H9 (cell line): ENCODE data around the gene DIP2C. TPM values are rescaled to one million over a fixed set of nuclear protein-coding genes. Genes with fewer than 3 reads are reported as not detected.

Experiments used
- DNase-seq: peaks from one replicate; pipeline ENCODE4 v3.0.0-alpha.2; 2017
- H2AFZ ChIP-seq: one replicate; pipeline ENCODE4 v1.6.1; 2013; ENCODE audit warnings: mild to moderate bottlenecking, low read length, control low read depth, moderate library complexity
- H2AK5ac ChIP-seq: 2 replicates; pipeline ENCODE4 v1.6.1; 2013; ENCODE audit warnings: low read length, control low read depth, mixed read lengths; ENCODE audit not compliant: insufficient read length
- H2BK120ac ChIP-seq: one replicate; pipeline ENCODE4 v1.6.1; 2013; ENCODE audit warnings: low read depth, mild to moderate bottlenecking, low read length, control low read depth, inconsistent platforms; ENCODE audit not compliant: poor library complexity, severe bottlenecking
- H2BK12ac ChIP-seq: 2 replicates; pipeline ENCODE4 v1.6.1; 2013; ENCODE audit warnings: low read length, control low read depth, mixed read lengths, low read depth; ENCODE audit not compliant: insufficient read length
- H2BK15ac ChIP-seq: 2 replicates; pipeline ENCODE4 v1.6.1; 2013; ENCODE audit warnings: low read depth, low read length, control low read depth
- H2BK20ac ChIP-seq: one replicate; pipeline ENCODE4 v1.6.1; 2013; ENCODE audit warnings: low read depth, mild to moderate bottlenecking, low read length, control low read depth, inconsistent platforms; ENCODE audit not compliant: poor library complexity, severe bottlenecking
- H2BK5ac ChIP-seq: 2 replicates; pipeline ENCODE4 v1.6.1; 2013; ENCODE audit warnings: low read length, control low read depth, mixed read lengths; ENCODE audit not compliant: insufficient read length
- H3K14ac ChIP-seq: 2 replicates; pipeline ENCODE4 v1.6.1; 2013; ENCODE audit warnings: low read length, control low read depth; ENCODE audit not compliant: insufficient read depth
- H3K18ac ChIP-seq: 2 replicates; pipeline ENCODE4 v1.6.1; 2013; ENCODE audit warnings: low read depth, mild to moderate bottlenecking, mixed read lengths, low read length, control low read depth; ENCODE audit not compliant: insufficient read length
- H3K23ac ChIP-seq: 2 replicates; pipeline ENCODE4 v1.6.1; 2013; ENCODE audit warnings: low read length, control low read depth, mixed read lengths, low read depth; ENCODE audit not compliant: insufficient read length
- H3K23me2 ChIP-seq: 2 replicates; pipeline ENCODE4 v1.6.1; 2013; ENCODE audit warnings: low read depth, mild to moderate bottlenecking, mixed read lengths, low read length, control low read depth; ENCODE audit not compliant: insufficient read length, poor library complexity, severe bottlenecking
- H3K27ac ChIP-seq: 2 replicates; pipeline ENCODE4 v1.5.1; 2013; ENCODE audit warnings: low read length, control low read depth, mixed read lengths, low read depth; ENCODE audit not compliant: insufficient read length
- H3K27me3 ChIP-seq: 2 replicates; pipeline ENCODE4 v1.6.1; 2013; ENCODE audit warnings: low read length, control low read depth, inconsistent platforms; ENCODE audit not compliant: insufficient read depth
- H3K4ac ChIP-seq: 2 replicates; pipeline ENCODE4 v1.6.1; 2013; ENCODE audit warnings: low read depth, mild to moderate bottlenecking, control low read depth, inconsistent platforms, low read length, moderate library complexity
- H3K4me1 ChIP-seq: 2 replicates; pipeline ENCODE4 v1.6.1; 2013; ENCODE audit warnings: low read length, control low read depth, inconsistent platforms; ENCODE audit not compliant: insufficient read depth
- H3K4me2 ChIP-seq: 2 replicates; pipeline ENCODE4 v1.6.1; 2013; ENCODE audit warnings: low read length, control low read depth, mixed read lengths; ENCODE audit not compliant: insufficient read length, insufficient read depth
- H3K56ac ChIP-seq: 2 replicates; pipeline ENCODE4 v1.6.1; 2013; ENCODE audit warnings: low read depth, mild to moderate bottlenecking, mixed read lengths, low read length, control low read depth; ENCODE audit not compliant: insufficient read length
- H3K79me1 ChIP-seq: 2 replicates; pipeline ENCODE4 v1.6.1; 2013; ENCODE audit warnings: low read depth, mild to moderate bottlenecking, moderate library complexity, low read length, control low read depth, inconsistent platforms; ENCODE audit not compliant: insufficient read depth, poor library complexity, severe bottlenecking
- H3K79me2 ChIP-seq: 2 replicates; pipeline ENCODE4 v1.6.1; 2013; ENCODE audit warnings: low read length, control low read depth, inconsistent platforms; ENCODE audit not compliant: insufficient read depth
- H3K9ac ChIP-seq: 2 replicates; pipeline ENCODE4 v1.6.1; 2013; ENCODE audit warnings: low read length, control low read depth, mixed read lengths; ENCODE audit not compliant: insufficient read length; ENCODE audit errors: extremely low read depth
- H3K9me3 ChIP-seq: one replicate; pipeline ENCODE4 v1.6.1; 2013; ENCODE audit warnings: low read depth, low read length, inconsistent platforms; ENCODE audit not compliant: control insufficient read depth
- H3T11ph ChIP-seq: one replicate; pipeline ENCODE4 v1.6.1; 2013; ENCODE audit warnings: mild to moderate bottlenecking, low read length, control low read depth, inconsistent platforms
- H4K20me1 ChIP-seq: one replicate; pipeline ENCODE4 v1.6.1; 2013; ENCODE audit not compliant: control insufficient read depth, insufficient read length, insufficient read depth
- H4K5ac ChIP-seq: 2 replicates; pipeline ENCODE4 v1.6.1; 2013; ENCODE audit warnings: low read depth, mild to moderate bottlenecking, mixed read lengths, low read length, control low read depth; ENCODE audit not compliant: insufficient read length
- H4K8ac ChIP-seq: replicated peaks from 2 replicates; pipeline ENCODE4 v1.6.1; 2013; ENCODE audit warnings: low read length, control low read depth, mixed read lengths, low read depth; ENCODE audit not compliant: insufficient read length
- H4K91ac ChIP-seq: 2 replicates; pipeline ENCODE4 v1.6.1; 2013; ENCODE audit warnings: low read depth, mild to moderate bottlenecking, moderate library complexity, mixed read lengths, low read length, control low read depth; ENCODE audit not compliant: insufficient read length
- H3K27ac Mint-ChIP-seq, 3 experiments: 2 replicates in 2 of 3; 3 replicates in 1 of 3; pipeline ENCODE4 v1.8.0; 2020 to 2021; ENCODE audit warnings: mixed read lengths in 3 of 3, mild to moderate bottlenecking in 1 of 3, moderate library complexity in 1 of 3
- H3K27me3 Mint-ChIP-seq: 2 replicates; pipeline ENCODE4 v1.8.0; 2021; ENCODE audit warnings: low read depth, mild to moderate bottlenecking, moderate library complexity, mixed read lengths
- H3K36me3 Mint-ChIP-seq, 3 experiments: 2 replicates in 2 of 3; 3 replicates in 1 of 3; pipeline ENCODE4 v1.8.0; 2020 to 2021; ENCODE audit warnings: low read depth in 3 of 3, mixed read lengths in 3 of 3; ENCODE audit not compliant: insufficient read depth in 1 of 3
- H3K4me1 Mint-ChIP-seq, 2 experiments: 2 replicates each; pipeline ENCODE4 v1.8.0; 2020; ENCODE audit warnings: mixed read lengths in 2 of 2
- H3K4me3 Mint-ChIP-seq, 2 experiments: 2 replicates in 1 of 2; 3 replicates in 1 of 2; pipeline ENCODE4 v1.8.0; 2020 to 2021; ENCODE audit warnings: mild to moderate bottlenecking in 2 of 2, mixed read lengths in 2 of 2, moderate library complexity in 1 of 2
- H3K9me3 Mint-ChIP-seq, 2 experiments: 2 replicates in 1 of 2; 3 replicates in 1 of 2; pipeline ENCODE4 v1.8.0; 2020; ENCODE audit warnings: mild to moderate bottlenecking in 2 of 2, mixed read lengths in 2 of 2, moderate library complexity in 1 of 2
- WGBS: extraction: QIAGEN DNeasy Blood & Tissue Kit; methylation state at CpG from one replicate; pipeline ENCODE4 v1.1.7; 2013; ENCODE audit warnings: missing lambda C conversion rate, low lambda C conversion rate, mixed read lengths; ENCODE audit not compliant: insufficient read length; ENCODE audit errors: extremely low coverage; 5-methylcytosine and 5-hydroxymethylcytosine counted together
- total RNA-seq: library from RNA; stranded (reverse); gene quantifications from 2 replicates; pipeline ENCODE4 v1.2.1, GENCODE V29; 2021
- TF ChIP-seq, protein P1 (sequence below): fragments of 200-600 bp; sonication (generic); conservative IDR thresholded peaks from 3 replicates; pipeline ENCODE4 v1.8.0; 2021; ENCODE audit warnings: antibody characterized with exemption, mild to moderate bottlenecking

DIP2C gene
- total RNA-seq, 1 experiment from 2014 or later: 7.9 TPM

DNA sequence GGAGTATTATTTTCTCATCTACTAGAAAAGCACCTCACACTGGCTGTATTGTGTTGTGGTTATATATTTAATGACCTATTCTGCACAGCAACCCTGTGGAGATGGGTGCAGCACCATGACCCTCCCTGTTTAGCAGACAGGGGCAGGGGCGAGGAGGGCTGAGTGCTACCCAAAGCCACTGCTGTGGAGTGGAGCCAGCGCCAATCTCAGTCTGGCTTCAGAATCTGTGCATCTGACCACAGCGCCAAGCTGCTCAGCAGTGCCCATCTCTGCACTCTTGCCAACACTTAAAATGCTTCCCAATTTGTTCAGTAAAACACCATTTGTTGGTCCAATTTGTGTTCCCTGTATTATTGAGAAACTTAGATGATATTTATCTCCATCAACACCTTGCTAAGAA is 315.1 kb downstream of the DIP2C start:
- WGBS: no CpG with 5 or more reads among the region's 3 CpGs
- no peak overlapping the region for H3K9ac ChIP-seq
- no peak overlapping the region for H3K4me3 Mint-ChIP-seq

More for the DNA sequence above, 315.1 kb downstream of the DIP2C start:
- no peak overlapping the region for H2BK120ac ChIP-seq
- Mint-ChIP-seq H3K27ac (no peak overlapping the region), H3K4me1 (peaks cover 17 to 21% of the 10 kb centered on the region in 2 experiments), H3K27me3 (no peaks in the 10 kb centered on the region), H3K9me3 (no peaks in the 10 kb centered on the region), H3K36me3 (peaks cover 0 to 17% (median 14%) of the 10 kb centered on the region in 3 experiments; a peak in 5 of 7 replicates)
- H3K14ac ChIP-seq: no peak overlapping the region
- H3K79me1 ChIP-seq: no peaks in the 10 kb centered on the region
- H3T11ph ChIP-seq: no peak overlapping the region
- no peak overlapping the region for H3K23ac ChIP-seq
- no peaks in the 10 kb centered on the region for H3K4me1 ChIP-seq
- no peak overlapping the region for H4K8ac ChIP-seq
- H3K18ac ChIP-seq: no peak overlapping the region
- no peaks in the 10 kb centered on the region for H3K79me2 ChIP-seq
- no peak overlapping the region for H3K27ac ChIP-seq
- H3K56ac ChIP-seq: no peak overlapping the region
- peaks cover 3% of the 10 kb centered on the region for H3K23me2 ChIP-seq
- no peak overlapping the region for H3K4me2 ChIP-seq
- TF ChIP-seq, protein P1, sequence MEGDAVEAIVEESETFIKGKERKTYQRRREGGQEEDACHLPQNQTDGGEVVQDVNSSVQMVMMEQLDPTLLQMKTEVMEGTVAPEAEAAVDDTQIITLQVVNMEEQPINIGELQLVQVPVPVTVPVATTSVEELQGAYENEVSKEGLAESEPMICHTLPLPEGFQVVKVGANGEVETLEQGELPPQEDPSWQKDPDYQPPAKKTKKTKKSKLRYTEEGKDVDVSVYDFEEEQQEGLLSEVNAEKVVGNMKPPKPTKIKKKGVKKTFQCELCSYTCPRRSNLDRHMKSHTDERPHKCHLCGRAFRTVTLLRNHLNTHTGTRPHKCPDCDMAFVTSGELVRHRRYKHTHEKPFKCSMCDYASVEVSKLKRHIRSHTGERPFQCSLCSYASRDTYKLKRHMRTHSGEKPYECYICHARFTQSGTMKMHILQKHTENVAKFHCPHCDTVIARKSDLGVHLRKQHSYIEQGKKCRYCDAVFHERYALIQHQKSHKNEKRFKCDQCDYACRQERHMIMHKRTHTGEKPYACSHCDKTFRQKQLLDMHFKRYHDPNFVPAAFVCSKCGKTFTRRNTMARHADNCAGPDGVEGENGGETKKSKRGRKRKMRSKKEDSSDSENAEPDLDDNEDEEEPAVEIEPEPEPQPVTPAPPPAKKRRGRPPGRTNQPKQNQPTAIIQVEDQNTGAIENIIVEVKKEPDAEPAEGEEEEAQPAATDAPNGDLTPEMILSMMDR: no peak
- no peak overlapping the region for H4K91ac ChIP-seq
- H2BK12ac ChIP-seq: no peak overlapping the region
- no peaks in the 10 kb centered on the region for H3K9me3 ChIP-seq
- no peaks in the 10 kb centered on the region for H4K20me1 ChIP-seq
- H2BK15ac ChIP-seq: no peak overlapping the region
- H2BK20ac ChIP-seq: no peak overlapping the region
- H4K5ac ChIP-seq: no peak overlapping the region
- no peak for DNase-seq
- no peak overlapping the region for H2BK5ac ChIP-seq
- H2AK5ac ChIP-seq: no peak overlapping the region
- no peaks in the 10 kb centered on the region for H3K27me3 ChIP-seq
- H2AFZ ChIP-seq: no peak overlapping the region
- no peak overlapping the region for H3K4ac ChIP-seq
